Left kidney (tissue), 2 donors: Measurements from ENCODE around the gene PGBD2. TPM values are rescaled to one million over a fixed set of nuclear protein-coding genes. Genes with fewer than 3 reads are reported as not detected.
"Not testable (repeated sequence)": the region's sequence is repeated elsewhere in the genome, so short reads cannot be mapped to it uniquely, and the experiment has no call there.

Experiments used
- DNase-seq: peaks from one replicate; pipeline ENCODE4 v3.0.0-alpha.2; 2013
- polyA plus RNA-seq: library from polyadenylated mRNA; unstranded; fragments of 120-200 nt; gene quantifications from one replicate; pipeline ENCODE4 v1.2.1, GENCODE V29; 2013; ENCODE audit not compliant: insufficient read length

Gene PGBD2
- polyA plus RNA-seq, 1 donor: 14.2 TPM

DNA sequence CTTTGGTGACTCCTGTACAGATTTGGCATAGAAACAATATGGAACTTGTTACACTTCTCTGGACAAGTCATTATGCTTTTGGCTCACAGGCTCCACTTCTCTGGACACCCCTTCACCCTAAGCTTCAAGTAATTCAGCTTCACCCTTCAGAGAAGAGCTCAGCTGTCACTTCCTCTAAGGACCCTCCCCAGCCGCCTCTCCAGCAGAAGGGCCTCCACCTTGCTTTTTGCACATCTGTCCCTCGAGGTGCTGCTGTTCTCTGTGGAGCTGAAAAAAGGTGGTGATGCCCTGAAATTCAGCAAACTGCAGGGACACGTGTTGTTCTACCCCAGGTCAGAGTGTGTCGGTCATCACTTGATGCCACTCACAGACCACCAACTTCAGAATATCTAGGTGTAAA, 19.8 kb downstream of the PGBD2 start:
- not testable (repeated sequence) for DNase-seq

- no peak for DNase-seq
Measured at GRCh38 chr1:248926401-248927182, 20.6 kb downstream of the PGBD2 start.

DNA sequence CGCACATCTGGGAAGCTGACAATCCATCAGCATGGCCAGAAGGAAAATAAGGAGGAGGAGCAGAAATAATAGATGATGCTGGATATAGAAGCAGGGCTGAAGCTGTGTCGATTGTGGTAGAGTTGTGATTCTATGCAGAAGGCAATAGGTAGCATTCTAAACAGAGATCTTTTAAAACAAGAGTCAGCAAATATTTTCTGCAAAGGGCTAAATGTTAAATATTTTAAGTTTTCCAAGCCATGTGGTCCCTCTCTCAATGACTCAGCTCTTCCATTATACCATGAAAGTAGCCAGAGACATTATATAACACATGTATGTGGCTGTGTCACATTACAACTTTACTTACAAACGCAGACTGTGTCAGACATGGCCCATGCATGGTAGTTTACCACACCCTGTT, 21.2 kb downstream of the PGBD2 start:
- DNase-seq: not testable (repeated sequence)

GRCh38 chr1:248928122-248928521, 22.1 kb downstream of the PGBD2 start:
- DNase-seq: not testable (repeated sequence)

GRCh38 chr1:248930037-248930436, 24.0 kb downstream of the PGBD2 start:
- not testable (repeated sequence) for DNase-seq

DNA sequence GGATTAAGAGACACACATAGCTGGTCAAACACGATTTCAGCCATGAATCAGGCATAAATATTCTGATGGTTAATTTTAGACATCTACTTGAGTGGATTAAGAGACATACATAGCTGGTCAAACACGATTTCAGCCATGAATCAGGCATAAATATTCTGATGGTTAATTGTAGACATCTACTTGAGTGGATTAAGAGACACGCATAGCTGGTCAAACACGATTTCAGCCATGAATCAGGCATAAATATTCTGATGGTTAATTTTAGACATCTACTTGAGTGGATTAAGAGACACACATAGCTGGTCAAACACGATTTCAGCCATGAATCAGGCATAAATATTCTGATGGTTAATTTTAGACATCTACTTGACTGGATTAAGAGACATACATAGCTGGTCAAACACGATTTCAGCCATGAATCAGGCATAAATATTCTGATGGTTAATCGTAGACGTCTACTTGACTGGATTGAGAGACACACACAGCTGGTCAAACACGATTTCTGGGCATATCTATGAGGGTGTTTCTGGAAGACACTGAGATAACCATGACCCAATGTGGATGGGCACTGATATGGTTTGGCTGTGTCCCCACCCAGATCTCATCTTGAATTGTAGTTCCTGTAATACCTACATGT, 32.3 kb downstream of the PGBD2 start:
- not testable (repeated sequence) for DNase-seq

DNA sequence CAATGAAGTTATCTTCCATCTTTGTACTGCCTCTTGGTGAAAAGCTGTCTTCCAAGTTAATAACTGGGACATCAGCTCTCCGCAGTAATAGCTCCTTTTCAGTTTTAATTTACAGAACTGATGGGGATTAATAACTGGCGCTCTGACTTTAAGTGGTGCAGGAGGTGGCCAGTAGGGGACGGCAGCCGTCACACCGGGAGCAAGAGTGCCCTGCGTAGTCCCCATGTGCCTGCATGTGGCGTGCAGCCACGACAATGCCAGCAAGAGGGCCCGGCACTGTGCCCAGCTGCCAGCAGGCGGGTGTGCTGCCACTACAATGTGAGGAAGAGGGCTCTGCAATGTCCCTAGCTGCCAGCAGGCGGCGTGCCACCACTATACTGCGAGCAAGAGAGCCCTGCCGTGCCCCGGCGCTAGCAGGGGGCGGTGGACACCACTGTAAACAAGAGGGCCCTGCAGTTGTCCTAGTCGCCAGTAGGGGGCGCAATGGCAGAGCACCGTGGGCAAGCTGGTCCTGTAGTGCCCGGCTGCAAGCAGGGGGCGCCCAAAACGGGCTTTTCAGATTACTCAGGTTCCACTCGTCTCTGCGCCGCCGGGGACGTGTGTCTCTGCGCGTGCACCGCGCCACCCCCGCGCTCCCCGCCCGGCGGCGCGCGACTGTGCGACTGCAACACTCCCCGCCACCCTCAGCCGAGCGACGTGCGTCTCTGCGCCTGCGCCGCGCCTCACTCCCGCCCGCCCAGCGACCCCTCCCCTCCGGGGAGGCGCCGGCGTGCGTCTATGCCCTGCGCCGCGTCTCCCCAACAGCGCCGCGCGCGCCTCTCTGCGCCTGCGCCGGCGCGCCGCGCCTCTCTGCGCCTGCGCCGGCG, 38.3 kb downstream of the PGBD2 start:
- DNase-seq: not testable (repeated sequence)

DNA sequence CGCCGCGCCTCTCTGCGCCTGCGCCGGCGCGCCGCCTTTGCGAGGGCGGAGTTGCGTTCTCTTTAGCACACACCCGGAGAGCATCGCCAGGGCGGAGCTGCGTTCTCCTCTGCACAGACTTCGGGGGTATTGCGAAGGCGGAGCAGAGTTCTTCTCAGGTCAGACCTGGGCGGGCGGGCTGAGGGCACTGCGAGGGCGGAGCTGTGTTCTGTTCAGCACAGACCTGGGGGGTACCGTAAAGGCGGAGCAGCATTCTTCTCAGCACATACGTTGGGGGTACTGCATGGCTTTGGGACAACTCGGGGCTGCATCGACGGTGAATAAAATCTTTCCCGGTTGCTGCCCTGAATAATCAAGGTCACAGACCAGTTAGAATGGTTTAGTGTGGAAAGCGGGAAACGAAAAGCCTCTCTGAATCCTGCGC, 39.0 kb downstream of the PGBD2 start:
- not testable (repeated sequence) for DNase-seq

DNA sequence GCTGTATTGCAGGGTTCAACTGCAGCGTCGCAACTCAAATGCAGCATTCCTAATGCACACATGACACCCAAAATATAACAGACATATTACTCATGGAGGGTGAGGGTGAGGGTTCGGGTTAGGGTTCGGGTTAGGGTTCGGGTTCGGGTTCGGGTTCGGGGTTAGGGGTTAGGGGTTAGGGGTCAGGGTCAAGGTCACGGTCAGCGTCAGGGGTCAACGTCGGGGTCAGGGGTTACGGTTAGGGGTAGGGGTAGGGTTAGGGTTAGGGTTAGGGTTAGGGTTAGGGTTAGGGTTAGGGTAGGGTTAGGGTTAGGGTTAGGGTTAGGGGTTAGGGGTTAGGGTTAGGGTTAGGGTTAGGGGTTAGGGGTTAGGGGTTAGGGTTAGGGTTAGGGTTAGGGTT, 39.4 kb downstream of the PGBD2 start:
- not testable (repeated sequence) for DNase-seq

GRCh38 chr1:248945856-248946416, 39.9 kb downstream of the PGBD2 start:
- DNase-seq: not testable (repeated sequence)

Other genes with a start within 250 kb of the PGBD2 start
- not detected for gene OR14I1, start 203.5 kb upstream of the PGBD2 start, polyA plus RNA-seq
- not detected for gene LYPD8, start 150.5 kb upstream of the PGBD2 start, polyA plus RNA-seq
- gene SH3BP5L, start 80.3 kb upstream of the PGBD2 start, polyA plus RNA-seq: 25.0 TPM
- 20.2 TPM for gene ZNF672, start 68.0 kb upstream of the PGBD2 start, polyA plus RNA-seq
- 49.7 TPM for gene ZNF692, start 47.1 kb upstream of the PGBD2 start, polyA plus RNA-seq